ENCODE measurements around the gene SURF1.

DNA sequence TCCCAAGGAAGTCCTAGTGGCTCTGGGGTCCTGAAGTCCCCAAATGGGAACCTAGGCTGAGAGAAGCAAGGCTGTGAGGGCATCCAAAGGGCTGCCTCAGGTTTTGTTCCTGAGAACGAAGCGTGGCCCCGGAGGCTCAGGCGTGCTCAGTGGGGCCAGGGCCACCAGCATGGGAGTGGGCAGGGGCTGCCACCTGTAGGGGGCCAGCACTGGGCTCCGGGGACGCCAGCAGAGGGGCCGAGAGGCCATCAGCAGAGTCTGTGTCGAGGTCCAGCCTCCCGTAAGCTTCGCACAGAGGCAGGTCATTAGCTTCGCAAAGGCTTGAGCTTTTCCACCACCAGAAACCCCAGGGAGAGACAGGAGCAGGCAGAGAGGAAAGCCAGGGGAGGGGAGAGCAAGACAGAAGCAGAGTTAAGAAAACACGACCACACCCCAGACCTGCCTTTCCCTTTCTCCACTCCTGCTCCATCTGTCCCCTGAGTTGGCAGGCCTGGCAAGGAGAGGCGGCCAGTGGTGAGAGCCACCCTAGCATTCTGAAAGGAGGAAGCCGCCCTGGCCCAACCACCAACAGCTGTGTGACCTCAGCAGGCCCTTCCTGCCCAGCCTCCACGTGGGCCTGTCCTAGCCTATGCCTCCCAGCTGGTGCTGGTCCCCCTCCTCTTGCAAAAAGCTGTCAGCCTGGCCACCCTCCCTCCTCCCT is 14.8 kb downstream of the SURF1 start:
- TF ChIP-seq, protein P1, sequence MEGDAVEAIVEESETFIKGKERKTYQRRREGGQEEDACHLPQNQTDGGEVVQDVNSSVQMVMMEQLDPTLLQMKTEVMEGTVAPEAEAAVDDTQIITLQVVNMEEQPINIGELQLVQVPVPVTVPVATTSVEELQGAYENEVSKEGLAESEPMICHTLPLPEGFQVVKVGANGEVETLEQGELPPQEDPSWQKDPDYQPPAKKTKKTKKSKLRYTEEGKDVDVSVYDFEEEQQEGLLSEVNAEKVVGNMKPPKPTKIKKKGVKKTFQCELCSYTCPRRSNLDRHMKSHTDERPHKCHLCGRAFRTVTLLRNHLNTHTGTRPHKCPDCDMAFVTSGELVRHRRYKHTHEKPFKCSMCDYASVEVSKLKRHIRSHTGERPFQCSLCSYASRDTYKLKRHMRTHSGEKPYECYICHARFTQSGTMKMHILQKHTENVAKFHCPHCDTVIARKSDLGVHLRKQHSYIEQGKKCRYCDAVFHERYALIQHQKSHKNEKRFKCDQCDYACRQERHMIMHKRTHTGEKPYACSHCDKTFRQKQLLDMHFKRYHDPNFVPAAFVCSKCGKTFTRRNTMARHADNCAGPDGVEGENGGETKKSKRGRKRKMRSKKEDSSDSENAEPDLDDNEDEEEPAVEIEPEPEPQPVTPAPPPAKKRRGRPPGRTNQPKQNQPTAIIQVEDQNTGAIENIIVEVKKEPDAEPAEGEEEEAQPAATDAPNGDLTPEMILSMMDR (IDR thresholded peaks at IDR 0.05): no peak
- TF ChIP-seq POLR2A (IDR thresholded peaks at IDR 0.05): no peak
